ENCODE data around the gene PLA2G4C.

The PLA2G4C gene

GRCh38 chr19:48051335-48052033, 59.1 kb downstream of the PLA2G4C start:
- TF ChIP-seq MAX (IDR thresholded peaks at IDR 0.05; ENCODE audit: low read depth, low read length) (no peak), POLR2A (IDR thresholded peaks at IDR 0.05; ENCODE audit: extremely low read depth, insufficient read length) (no peak), CTCF (IDR thresholded peaks at IDR 0.05; ENCODE audit: low read depth, low read length) (no peak), MYC (IDR thresholded peaks at IDR 0.05; ENCODE audit: low read depth, low read length) (no peak)
- H3K4me3 ChIP-seq (ENCODE audit: low read depth, low read length), result no peak overlapping the region
- peak; percentile 49 for DNase-seq (ENCODE audit: low read depth)

- no peak for DNase-seq (ENCODE audit: low read depth)
- no peak overlapping the region for H3K4me3 ChIP-seq (ENCODE audit: low read depth, low read length)
- TF ChIP-seq MAX (IDR thresholded peaks at IDR 0.05; ENCODE audit: low read depth, low read length) (no peak), POLR2A (IDR thresholded peaks at IDR 0.05; ENCODE audit: extremely low read depth, insufficient read length) (no peak), MYC (IDR thresholded peaks at IDR 0.05; ENCODE audit: low read depth, low read length) (no peak), CTCF (IDR thresholded peaks at IDR 0.05; ENCODE audit: low read depth, low read length) (no peak)
Observed at GRCh38 chr19:48044561-48044960, 66.1 kb downstream of the PLA2G4C start.

- TF ChIP-seq MAX (IDR thresholded peaks at IDR 0.05; ENCODE audit: low read depth, low read length) (no peak), POLR2A (IDR thresholded peaks at IDR 0.05; ENCODE audit: extremely low read depth, insufficient read length) (no peak), MYC (IDR thresholded peaks at IDR 0.05; ENCODE audit: low read depth, low read length) (no peak), CTCF (IDR thresholded peaks at IDR 0.05; ENCODE audit: low read depth, low read length) (no peak)
- no peak for DNase-seq (ENCODE audit: low read depth)
- H3K4me3 ChIP-seq (ENCODE audit: low read depth, low read length), result no peak within 1 kb of the TSS
Observed at GRCh38 chr19:48043675-48044258, 66.8 kb downstream of the PLA2G4C start, which contains the start of gene CABP5. TSS of gene CABP5 (minus strand) at chr19:48044079. CDS start at chr19:48043922, 157 bp downstream.

- TF ChIP-seq POLR2A (IDR thresholded peaks at IDR 0.05; ENCODE audit: extremely low read depth, insufficient read length), result no peak
- TF ChIP-seq MYC (IDR thresholded peaks at IDR 0.05; ENCODE audit: low read depth, low read length), result no peak
- no peak for TF ChIP-seq MAX (IDR thresholded peaks at IDR 0.05; ENCODE audit: low read depth, low read length)
- no peak for TF ChIP-seq CTCF (IDR thresholded peaks at IDR 0.05; ENCODE audit: low read depth, low read length)
- no peak overlapping the region for H3K4me3 ChIP-seq (ENCODE audit: low read depth, low read length)
- no peak for DNase-seq (ENCODE audit: low read depth)
Observed at GRCh38 chr19:48041877-48042580, 68.6 kb downstream of the PLA2G4C start.

- H3K4me3 ChIP-seq (ENCODE audit: low read depth, low read length), result no peak overlapping the region
- DNase-seq (ENCODE audit: low read depth), result no peak
- TF ChIP-seq POLR2A (IDR thresholded peaks at IDR 0.05; ENCODE audit: extremely low read depth, insufficient read length) (no peak), CTCF (IDR thresholded peaks at IDR 0.05; ENCODE audit: low read depth, low read length) (no peak), MAX (IDR thresholded peaks at IDR 0.05; ENCODE audit: low read depth, low read length) (no peak), MYC (IDR thresholded peaks at IDR 0.05; ENCODE audit: low read depth, low read length) (no peak)
Observed at GRCh38 chr19:48036765-48037164, 73.9 kb downstream of the PLA2G4C start.

Data from NB4 (cell line).